Measurements from ENCODE around the gene NUCKS1.

- TF ChIP-seq CTCF (IDR thresholded peaks at IDR 0.05) (no peak), REST (IDR thresholded peaks at IDR 0.05; ENCODE audit: insufficient read depth in 1 of 2, low read depth in 2 of 2, low read length in 1 of 2) (no peak), TCF7L2 (IDR thresholded peaks at IDR 0.05; ENCODE audit: low read depth, low read length) (no peak), POLR2AphosphoS5 (IDR thresholded peaks at IDR 0.05; ENCODE audit: low read depth, low read length) (no peak)
These were observed 41.0 kb downstream of the NUCKS1 start for GRCh38 chr1:205709059-205709398.
